Kidney epithelial cell (primary cell): ENCODE results near the gene UNC79. TPM values are rescaled to one million over a fixed set of nuclear protein-coding genes. Genes with fewer than 3 reads are reported as not detected.

Source experiments
- DNase-seq: peaks from one replicate; pipeline ENCODE4 v3.0.0-alpha.2; 2010; ENCODE audit warnings: low read depth
- H3K27me3 ChIP-seq: 2 replicates; pipeline ENCODE4 v1.6.0; 2011; ENCODE audit warnings: low read length; ENCODE audit not compliant: control insufficient read depth, insufficient read depth
- H3K36me3 ChIP-seq: 2 replicates; pipeline ENCODE4 v1.5.1; 2011; ENCODE audit warnings: low read length; ENCODE audit not compliant: control insufficient read depth, insufficient read depth
- H3K4me3 ChIP-seq: 2 replicates; pipeline ENCODE4 v1.5.1; 2011; ENCODE audit warnings: low read depth, mild to moderate bottlenecking, control low read depth, low read length
- CTCF ChIP-seq: IDR thresholded peaks from 2 replicates; pipeline ENCODE4 v1.5.1; 2011; ENCODE audit warnings: mild to moderate bottlenecking, moderate library complexity, low read length, control low read depth, inconsistent platforms; ENCODE audit not compliant: insufficient read depth, poor library complexity, severe bottlenecking
- total RNA-seq: library from RNA; depleted of rRNA; stranded (reverse); fragments of >200 nt; gene quantifications from 2 replicates; pipeline ENCODE4 v1.2.3, GENCODE V29; 2015

The UNC79 gene
- total RNA-seq, 1 donor from 2014 or later = 0.13 TPM

GRCh38 chr14:93729993-93730392, 299.3 kb downstream of the UNC79 start:
- no peak for DNase-seq
- Histone ChIP-seq H3K4me3 (no peak overlapping the region), H3K36me3 (no peaks in the 10 kb centered on the region), H3K27me3 (no peaks in the 10 kb centered on the region)
- no peak for TF ChIP-seq CTCF

GRCh38 chr14:93731753-93732152, 301.0 kb downstream of the UNC79 start:
- H3K36me3 ChIP-seq = no peaks in the 10 kb centered on the region
- TF ChIP-seq CTCF = no peak

GRCh38 chr14:93732524-93732923, 301.8 kb downstream of the UNC79 start:
- Histone ChIP-seq H3K27me3 (no peaks in the 10 kb centered on the region), H3K4me3 (no peak overlapping the region), H3K36me3 (no peaks in the 10 kb centered on the region)
- TF ChIP-seq CTCF = no peak
- no peak for DNase-seq

More at GRCh38 chr14:93731753-93732152, 301.0 kb downstream of the UNC79 start:
- no peak for DNase-seq
- no peak overlapping the region for H3K4me3 ChIP-seq
- H3K27me3 ChIP-seq = no peaks in the 10 kb centered on the region

GRCh38 chr14:93733231-93733630, 302.5 kb downstream of the UNC79 start:
- DNase-seq = no peak
- no peaks in the 10 kb centered on the region for H3K27me3 ChIP-seq
- no peak overlapping the region for H3K4me3 ChIP-seq
- H3K36me3 ChIP-seq = no peaks in the 10 kb centered on the region
- TF ChIP-seq CTCF = no peak

GRCh38 chr14:93733631-93734030, 302.9 kb downstream of the UNC79 start:
- DNase-seq = no peak
- H3K27me3 ChIP-seq = no peaks in the 10 kb centered on the region
- no peak overlapping the region for H3K4me3 ChIP-seq
- TF ChIP-seq CTCF = no peak
- H3K36me3 ChIP-seq = no peaks in the 10 kb centered on the region

- Histone ChIP-seq H3K27me3 (no peaks in the 10 kb centered on the region), H3K4me3 (no peak overlapping the region), H3K36me3 (no peaks in the 10 kb centered on the region)
- no peak for DNase-seq
- no peak for TF ChIP-seq CTCF
Observed at GRCh38 chr14:93734086-93734822, 303.5 kb downstream of the UNC79 start.
